GM18858 (cell line): Measurements from ENCODE around the gene PRRT3.
"Not testable (repeated sequence)": the region's sequence is repeated elsewhere in the genome, so short reads cannot be mapped to it uniquely, and the experiment has no call there.

Experiments
- ATAC-seq: cut with Tn5 transposase; IDR thresholded peaks from one replicate; pipeline ENCODE4 v1.9.1; 2021; ENCODE audit not compliant: unreplicated experiment

PRRT3 gene

GRCh38 chr3:9947025-9947995 is 4.9 kb downstream of the PRRT3 start:
- no peak for ATAC-seq

- ATAC-seq, result no peak
Observed at GRCh38 chr3:9946112-9947024, 5.8 kb downstream of the PRRT3 start.

DNA sequence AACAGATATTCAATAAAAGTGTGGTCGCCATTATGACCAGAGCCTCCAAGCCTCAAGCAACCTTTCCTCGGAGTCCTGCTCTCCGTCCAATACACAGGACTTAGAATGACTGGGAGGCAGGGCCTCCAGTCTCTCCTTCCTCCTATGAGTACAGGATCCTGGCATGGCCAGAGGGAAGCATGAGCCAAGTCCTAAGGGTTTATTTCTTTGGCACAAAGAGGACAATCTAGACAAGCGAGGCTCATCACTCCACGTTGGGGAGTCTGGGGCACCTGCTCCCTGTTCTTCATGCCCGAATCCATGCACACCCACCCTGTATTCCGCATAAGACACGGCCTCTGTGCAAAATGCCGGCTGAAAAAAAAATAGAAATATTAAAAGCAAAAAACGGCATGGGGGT is 6.8 kb downstream of the PRRT3 start:
- no peak for ATAC-seq

GRCh38 chr3:9944271-9944670 is 7.9 kb downstream of the PRRT3 start:
- no peak for ATAC-seq

- no peak for ATAC-seq
Observed at GRCh38 chr3:9942934-9943690, 9.1 kb downstream of the PRRT3 start.

DNA sequence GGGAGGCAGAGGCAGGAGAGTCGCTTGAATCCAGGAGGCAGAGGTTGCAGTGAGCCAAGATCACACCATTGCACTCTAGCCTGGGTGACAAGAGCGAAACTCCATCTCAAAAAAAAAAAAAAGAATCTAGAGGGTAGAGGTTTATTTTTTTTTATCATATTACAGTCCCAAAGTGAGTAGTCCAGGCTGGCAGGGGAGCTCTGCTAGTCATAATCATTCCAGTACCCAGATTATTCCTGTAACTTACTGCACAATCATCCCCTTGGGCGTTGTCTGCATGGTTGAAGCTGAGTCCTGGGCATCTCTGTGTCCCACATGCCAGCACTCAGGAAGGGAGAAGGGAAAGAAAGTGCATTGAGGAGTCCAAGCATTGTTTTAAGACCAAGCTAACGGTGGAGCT is 10.0 kb downstream of the PRRT3 start:
- ATAC-seq, result no peak

- ATAC-seq, result no peak
Observed at GRCh38 chr3:9940746-9941145, 11.5 kb downstream of the PRRT3 start.

- not testable (repeated sequence) for ATAC-seq
Observed at GRCh38 chr3:9939906-9940305, 12.3 kb downstream of the PRRT3 start.

GRCh38 chr3:9938966-9939365 is 13.2 kb downstream of the PRRT3 start:
- ATAC-seq, result no peak

GRCh38 chr3:9937486-9938238 is 14.5 kb downstream of the PRRT3 start:
- ATAC-seq, result no peak

- no peak for ATAC-seq
Observed at GRCh38 chr3:9935966-9936510, 16.2 kb downstream of the PRRT3 start.

DNA sequence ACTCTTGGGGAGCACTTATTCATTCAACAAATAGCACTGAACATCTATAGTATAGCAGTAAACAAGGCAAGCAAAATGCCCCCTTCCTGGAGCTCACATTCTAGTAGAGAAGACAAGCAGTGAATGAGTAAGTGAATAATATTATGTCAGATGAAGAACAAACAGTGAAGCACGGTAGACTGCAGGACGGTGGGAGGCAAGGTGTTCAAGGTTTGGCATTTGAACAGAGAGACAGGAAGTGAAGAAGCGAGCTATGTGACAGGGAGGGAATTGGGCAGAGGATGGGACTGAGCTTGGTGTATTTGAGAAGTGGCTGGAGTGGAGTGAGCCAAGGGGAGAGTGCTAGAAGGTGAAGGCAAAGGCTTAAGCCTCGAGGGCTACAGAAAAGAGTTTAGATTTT is 17.2 kb downstream of the PRRT3 start:
- no peak for ATAC-seq

DNA sequence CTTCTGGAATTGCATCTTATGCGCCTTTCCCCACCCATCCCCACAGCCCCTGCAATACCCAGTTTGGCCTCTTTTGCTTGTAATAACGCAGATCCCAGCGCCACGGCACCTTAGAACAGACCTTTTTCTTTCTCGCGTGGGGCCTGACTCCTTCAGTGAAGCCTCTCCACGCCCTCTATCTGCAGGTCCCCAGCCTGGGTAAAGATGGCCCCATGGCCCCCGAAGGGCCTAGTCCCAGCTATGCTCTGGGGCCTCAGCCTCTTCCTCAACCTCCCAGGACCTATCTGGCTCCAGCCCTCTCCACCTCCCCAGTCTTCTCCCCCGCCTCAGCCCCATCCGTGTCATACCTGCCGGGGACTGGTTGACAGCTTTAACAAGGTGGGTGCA is 18.0 kb downstream of the PRRT3 start:
- ATAC-seq, result no peak

GRCh38 chr3:9933561-9934234 is 18.5 kb downstream of the PRRT3 start, which contains the start of gene CRELD1:
CRELD1 (plus strand) TSS chr3:9933834; CDS start chr3:9934439, 605 bp downstream.
- peak; percentile 80 for ATAC-seq

GRCh38 chr3:9932843-9933560 is 19.2 kb downstream of the PRRT3 start:
- peak; percentile 56 for ATAC-seq

DNA sequence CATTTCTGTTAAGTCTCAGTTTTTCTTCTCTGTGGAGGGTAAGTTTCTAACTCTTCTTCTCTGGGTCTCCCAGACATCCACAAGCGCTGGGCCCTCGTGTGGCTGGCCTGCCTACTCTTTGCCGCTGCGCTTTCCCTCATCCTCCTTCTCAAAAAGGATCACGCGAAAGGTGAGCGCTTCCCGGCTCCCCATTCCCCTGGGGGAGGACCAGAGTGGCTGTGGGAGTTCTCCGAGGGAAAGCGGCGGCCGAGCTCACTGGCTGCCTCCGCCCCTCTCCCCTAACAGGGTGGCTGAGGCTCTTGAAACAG is 19.7 kb downstream of the PRRT3 start:
- no peak for ATAC-seq

GRCh38 chr3:9930804-9931418 is 21.3 kb downstream of the PRRT3 start:
- ATAC-seq, result no peak

- no peak for ATAC-seq
Observed at GRCh38 chr3:9928158-9928557, 24.1 kb downstream of the PRRT3 start.
